ENCODE data around the gene SERP1.

The SERP1 gene
- total RNA-seq, result 182 to 306 (median 247) reads per million in 3 donors

- peak; percentile 98 to 99 (median 99) for DNase-seq
- Histone ChIP-seq H3K27ac (ENCODE audit: insufficient read depth, low read length, poor library complexity, severe bottlenecking) (peak within 1 kb of the TSS; percentile 96), H3K4me1 (ENCODE audit: control insufficient read depth, insufficient read depth, low read length, poor library complexity, severe bottlenecking) (peaks cover 10% of the 10 kb centered on the region), H3K36me3 (ENCODE audit: control insufficient read depth, insufficient read depth, low read length) (peaks cover 16% of the 10 kb centered on the region), H3K4me3 (ENCODE audit: insufficient read depth, low read depth, low read length, poor library complexity, severe bottlenecking) (peak within 1 kb of the TSS; percentile 99), H3K27me3 (replicated peaks; ENCODE audit: control insufficient read depth, insufficient read depth, low read length, poor library complexity, severe bottlenecking) (no peaks in the 10 kb centered on the region), H3K9me3 (ENCODE audit: control insufficient read depth, low read length) (no peaks in the 10 kb centered on the region)
These were observed at the start of gene SERP1, which contains the start of gene EIF2A for GRCh38 chr3:150546226-150547044. Gene SERP1 (minus strand): TSS chr3:150546496. CDS start chr3:150546135, 361 bp downstream. Gene EIF2A (plus strand): TSS chr3:150546787. CDS start chr3:150546803, 16 bp downstream.

GRCh38 chr3:150594150-150594549 is 47.9 kb upstream of the SERP1 start:
- DNase-seq, result no peak
- Histone ChIP-seq H3K36me3 (ENCODE audit: control insufficient read depth, insufficient read depth, low read length) (no peaks in the 10 kb centered on the region), H3K4me1 (ENCODE audit: control insufficient read depth, insufficient read depth, low read length, poor library complexity, severe bottlenecking) (no peaks in the 10 kb centered on the region)

GRCh38 chr3:150589759-150590158 is 43.5 kb upstream of the SERP1 start:
- Histone ChIP-seq H3K27ac (ENCODE audit: insufficient read depth, low read length, poor library complexity, severe bottlenecking) (no peak overlapping the region), H3K4me1 (ENCODE audit: control insufficient read depth, insufficient read depth, low read length, poor library complexity, severe bottlenecking) (no peaks in the 10 kb centered on the region), H3K36me3 (ENCODE audit: control insufficient read depth, insufficient read depth, low read length) (peaks cover 13% of the 10 kb centered on the region), H3K27me3 (replicated peaks; ENCODE audit: control insufficient read depth, insufficient read depth, low read length, poor library complexity, severe bottlenecking) (no peaks in the 10 kb centered on the region), H3K9me3 (ENCODE audit: control insufficient read depth, low read length) (no peaks in the 10 kb centered on the region), H3K4me3 (ENCODE audit: insufficient read depth, low read depth, low read length, poor library complexity, severe bottlenecking) (no peak overlapping the region)
- no peak for DNase-seq

More at GRCh38 chr3:150594150-150594549, 47.9 kb upstream of the SERP1 start:
- Histone ChIP-seq H3K27me3 (replicated peaks; ENCODE audit: control insufficient read depth, insufficient read depth, low read length, poor library complexity, severe bottlenecking) (no peaks in the 10 kb centered on the region), H3K27ac (ENCODE audit: insufficient read depth, low read length, poor library complexity, severe bottlenecking) (no peak overlapping the region), H3K4me3 (ENCODE audit: insufficient read depth, low read depth, low read length, poor library complexity, severe bottlenecking) (no peak overlapping the region), H3K9me3 (ENCODE audit: control insufficient read depth, low read length) (no peaks in the 10 kb centered on the region)

GRCh38 chr3:150588027-150588830 is 41.9 kb upstream of the SERP1 start:
- H3K4me3 ChIP-seq (ENCODE audit: insufficient read depth, low read depth, low read length, poor library complexity, severe bottlenecking), result no peak overlapping the region

GRCh38 chr3:150583028-150583427 is 36.7 kb upstream of the SERP1 start:
- H3K9me3 ChIP-seq (ENCODE audit: control insufficient read depth, low read length), result no peaks in the 10 kb centered on the region
- H3K36me3 ChIP-seq (ENCODE audit: control insufficient read depth, insufficient read depth, low read length), result peaks cover 41% of the 10 kb centered on the region
- no peak overlapping the region for H3K27ac ChIP-seq (ENCODE audit: insufficient read depth, low read length, poor library complexity, severe bottlenecking)
- H3K4me1 ChIP-seq (ENCODE audit: control insufficient read depth, insufficient read depth, low read length, poor library complexity, severe bottlenecking), result no peaks in the 10 kb centered on the region
- no peak overlapping the region for H3K4me3 ChIP-seq (ENCODE audit: insufficient read depth, low read depth, low read length, poor library complexity, severe bottlenecking)
- H3K27me3 ChIP-seq (replicated peaks; ENCODE audit: control insufficient read depth, insufficient read depth, low read length, poor library complexity, severe bottlenecking), result no peaks in the 10 kb centered on the region
- DNase-seq, result no peak

More at GRCh38 chr3:150588027-150588830, 41.9 kb upstream of the SERP1 start:
- H3K27ac ChIP-seq (ENCODE audit: insufficient read depth, low read length, poor library complexity, severe bottlenecking), result no peak overlapping the region
- H3K4me1 ChIP-seq (ENCODE audit: control insufficient read depth, insufficient read depth, low read length, poor library complexity, severe bottlenecking), result no peaks in the 10 kb centered on the region
- no peaks in the 10 kb centered on the region for H3K9me3 ChIP-seq (ENCODE audit: control insufficient read depth, low read length)
- no peak for DNase-seq
- H3K36me3 ChIP-seq (ENCODE audit: control insufficient read depth, insufficient read depth, low read length), result peaks cover 18% of the 10 kb centered on the region
- H3K27me3 ChIP-seq (replicated peaks; ENCODE audit: control insufficient read depth, insufficient read depth, low read length, poor library complexity, severe bottlenecking), result no peaks in the 10 kb centered on the region

GRCh38 chr3:150582620-150583019 is 36.3 kb upstream of the SERP1 start:
- H3K27ac ChIP-seq (ENCODE audit: insufficient read depth, low read length, poor library complexity, severe bottlenecking), result no peak overlapping the region
- H3K9me3 ChIP-seq (ENCODE audit: control insufficient read depth, low read length), result no peaks in the 10 kb centered on the region
- H3K36me3 ChIP-seq (ENCODE audit: control insufficient read depth, insufficient read depth, low read length), result peaks cover 44% of the 10 kb centered on the region
- DNase-seq, result no peak
- no peaks in the 10 kb centered on the region for H3K4me1 ChIP-seq (ENCODE audit: control insufficient read depth, insufficient read depth, low read length, poor library complexity, severe bottlenecking)
- H3K4me3 ChIP-seq (ENCODE audit: insufficient read depth, low read depth, low read length, poor library complexity, severe bottlenecking), result no peak overlapping the region
- no peaks in the 10 kb centered on the region for H3K27me3 ChIP-seq (replicated peaks; ENCODE audit: control insufficient read depth, insufficient read depth, low read length, poor library complexity, severe bottlenecking)

- Histone ChIP-seq H3K9me3 (ENCODE audit: control insufficient read depth, low read length) (no peaks in the 10 kb centered on the region), H3K27me3 (replicated peaks; ENCODE audit: control insufficient read depth, insufficient read depth, low read length, poor library complexity, severe bottlenecking) (no peaks in the 10 kb centered on the region), H3K36me3 (ENCODE audit: control insufficient read depth, insufficient read depth, low read length) (peaks cover 53% of the 10 kb centered on the region), H3K4me3 (ENCODE audit: insufficient read depth, low read depth, low read length, poor library complexity, severe bottlenecking) (no peak overlapping the region), H3K4me1 (ENCODE audit: control insufficient read depth, insufficient read depth, low read length, poor library complexity, severe bottlenecking) (peaks cover 3% of the 10 kb centered on the region), H3K27ac (ENCODE audit: insufficient read depth, low read length, poor library complexity, severe bottlenecking) (no peak overlapping the region)
- no peak for DNase-seq
These were observed 34.9 kb upstream of the SERP1 start for GRCh38 chr3:150581174-150581573.

- H3K27ac ChIP-seq (ENCODE audit: insufficient read depth, low read length, poor library complexity, severe bottlenecking), result no peak overlapping the region
- peaks cover 7% of the 10 kb centered on the region for H3K4me1 ChIP-seq (ENCODE audit: control insufficient read depth, insufficient read depth, low read length, poor library complexity, severe bottlenecking)
- H3K27me3 ChIP-seq (replicated peaks; ENCODE audit: control insufficient read depth, insufficient read depth, low read length, poor library complexity, severe bottlenecking), result no peaks in the 10 kb centered on the region
- DNase-seq, result no peak
- no peaks in the 10 kb centered on the region for H3K9me3 ChIP-seq (ENCODE audit: control insufficient read depth, low read length)
- H3K36me3 ChIP-seq (ENCODE audit: control insufficient read depth, insufficient read depth, low read length), result peaks cover 38% of the 10 kb centered on the region
- H3K4me3 ChIP-seq (ENCODE audit: insufficient read depth, low read depth, low read length, poor library complexity, severe bottlenecking), result no peak overlapping the region
These were observed 31.6 kb upstream of the SERP1 start for GRCh38 chr3:150577855-150578254.

- Histone ChIP-seq H3K9me3 (ENCODE audit: control insufficient read depth, low read length) (no peaks in the 10 kb centered on the region), H3K27me3 (replicated peaks; ENCODE audit: control insufficient read depth, insufficient read depth, low read length, poor library complexity, severe bottlenecking) (no peaks in the 10 kb centered on the region), H3K36me3 (ENCODE audit: control insufficient read depth, insufficient read depth, low read length) (peaks cover 54% of the 10 kb centered on the region), H3K27ac (ENCODE audit: insufficient read depth, low read length, poor library complexity, severe bottlenecking) (no peak overlapping the region), H3K4me3 (ENCODE audit: insufficient read depth, low read depth, low read length, poor library complexity, severe bottlenecking) (no peak overlapping the region), H3K4me1 (ENCODE audit: control insufficient read depth, insufficient read depth, low read length, poor library complexity, severe bottlenecking) (no peaks in the 10 kb centered on the region)
- no peak for DNase-seq
These were observed 21.0 kb upstream of the SERP1 start for GRCh38 chr3:150567328-150567727.

GRCh38 chr3:150564243-150564642 is 17.9 kb upstream of the SERP1 start:
- no peak for DNase-seq
- Histone ChIP-seq H3K36me3 (ENCODE audit: control insufficient read depth, insufficient read depth, low read length) (peaks cover 57% of the 10 kb centered on the region), H3K27ac (ENCODE audit: insufficient read depth, low read length, poor library complexity, severe bottlenecking) (no peak overlapping the region), H3K27me3 (replicated peaks; ENCODE audit: control insufficient read depth, insufficient read depth, low read length, poor library complexity, severe bottlenecking) (no peaks in the 10 kb centered on the region), H3K4me1 (ENCODE audit: control insufficient read depth, insufficient read depth, low read length, poor library complexity, severe bottlenecking) (no peaks in the 10 kb centered on the region), H3K4me3 (ENCODE audit: insufficient read depth, low read depth, low read length, poor library complexity, severe bottlenecking) (no peak overlapping the region), H3K9me3 (ENCODE audit: control insufficient read depth, low read length) (no peaks in the 10 kb centered on the region)
